GM21786 (cell line): Measurements from ENCODE around the gene LONP2.
"Not testable (repeated sequence)": the region's sequence is repeated elsewhere in the genome, so short reads cannot be mapped to it uniquely, and the experiment has no call there.

Experiments
- ATAC-seq: cut with Tn5 transposase; IDR thresholded peaks from one replicate; pipeline ENCODE4 v1.9.1; 2021; ENCODE audit not compliant: unreplicated experiment

LONP2 gene

GRCh38 chr16:48284772-48285409, 40.8 kb downstream of the LONP2 start:
- ATAC-seq: peak; percentile 78

DNA sequence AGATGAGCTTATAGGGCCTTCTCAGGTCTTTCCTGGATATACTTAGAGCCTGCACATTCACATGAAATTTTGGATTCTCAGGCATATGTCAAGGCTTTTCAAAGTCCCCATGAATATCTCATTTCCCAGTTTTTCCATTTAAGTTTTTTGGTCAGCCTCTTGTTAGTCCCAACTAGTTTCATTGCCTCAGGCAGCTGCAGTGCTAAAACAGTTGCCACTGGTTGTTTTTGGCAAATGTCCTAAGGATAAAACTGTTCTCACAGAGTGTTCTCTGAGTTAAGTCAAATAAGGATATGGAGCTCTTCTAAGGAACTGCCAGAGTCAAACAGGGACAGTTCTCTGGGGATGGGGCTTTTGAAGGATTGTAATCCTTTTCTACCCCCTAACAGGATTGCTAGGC, 43.1 kb downstream of the LONP2 start:
- no peak for ATAC-seq

DNA sequence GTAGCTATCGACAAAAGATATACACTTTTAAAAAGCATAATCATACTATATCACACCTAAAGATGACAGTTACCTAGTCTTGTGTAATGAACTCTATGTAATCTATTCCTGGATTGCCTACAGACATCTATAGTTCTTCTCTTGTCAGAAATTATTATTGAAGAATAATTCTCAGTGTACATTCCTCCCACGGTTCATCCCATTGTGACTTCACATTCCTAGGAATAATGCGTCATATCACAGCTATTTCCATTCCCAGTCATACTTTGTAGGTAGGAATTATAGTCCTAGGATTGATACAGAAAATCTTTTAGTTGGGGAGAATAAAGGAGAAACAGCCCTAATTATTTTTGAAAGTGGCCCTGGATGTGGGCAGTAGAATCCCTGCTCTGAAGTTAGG, 47.2 kb downstream of the LONP2 start:
- ATAC-seq: no peak

DNA sequence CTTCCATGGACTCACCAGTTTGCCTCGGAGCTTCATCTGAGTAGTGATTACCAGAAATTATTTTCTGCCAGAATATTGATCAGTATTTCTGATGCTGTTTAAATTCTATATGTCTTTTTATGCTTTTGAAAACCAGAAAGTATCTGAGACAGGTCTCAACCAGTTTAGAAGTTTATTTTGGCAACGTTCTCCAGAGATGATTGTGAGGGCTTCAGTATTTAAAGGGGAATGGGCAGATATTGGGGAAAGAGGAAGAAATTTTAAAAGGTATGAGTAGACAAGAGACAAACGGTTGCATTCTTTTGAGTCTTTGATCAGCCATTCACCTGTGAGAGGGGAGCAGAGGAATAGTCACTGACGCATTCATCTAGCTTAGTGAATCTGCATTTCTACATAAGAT, 47.7 kb downstream of the LONP2 start:
- no peak for ATAC-seq

DNA sequence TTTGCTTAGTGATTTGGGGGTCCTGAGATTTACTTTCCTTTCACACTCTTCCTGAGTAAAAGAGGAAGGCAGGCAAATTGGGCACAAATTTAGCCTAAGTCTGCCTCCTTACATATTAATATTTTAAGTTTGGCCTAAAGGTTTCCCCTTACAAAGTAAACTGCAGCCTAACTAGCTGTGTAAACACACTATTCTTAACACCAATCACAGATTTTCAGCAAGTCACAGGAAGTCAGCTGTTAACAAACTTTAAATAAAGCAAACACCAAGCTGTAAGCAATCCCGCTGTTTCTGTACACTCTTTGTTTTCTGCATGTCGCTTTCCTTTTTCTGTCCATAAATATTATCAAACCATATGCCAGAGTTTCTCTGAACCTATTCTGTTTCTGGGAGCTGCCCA, 48.4 kb downstream of the LONP2 start:
- ATAC-seq: no peak

DNA sequence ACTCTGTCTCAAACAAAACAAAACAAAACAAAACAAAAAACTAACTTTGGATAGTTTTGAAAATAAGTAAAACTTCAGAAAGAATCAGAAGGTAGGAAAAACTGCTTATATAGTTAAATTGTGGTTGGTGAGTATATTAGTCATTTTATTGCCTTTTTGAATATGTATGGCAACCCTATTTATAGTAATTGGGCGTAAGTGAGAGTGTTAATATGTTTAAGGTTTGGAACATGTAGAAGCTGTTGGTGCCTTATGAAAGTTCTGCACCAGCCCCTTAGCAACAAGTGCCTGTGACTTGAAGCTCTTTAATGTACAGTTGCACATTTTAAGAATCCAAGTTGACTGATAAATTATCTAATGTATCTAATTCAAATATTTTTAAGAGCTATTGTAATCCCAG, 50.6 kb downstream of the LONP2 start:
- no peak for ATAC-seq

DNA sequence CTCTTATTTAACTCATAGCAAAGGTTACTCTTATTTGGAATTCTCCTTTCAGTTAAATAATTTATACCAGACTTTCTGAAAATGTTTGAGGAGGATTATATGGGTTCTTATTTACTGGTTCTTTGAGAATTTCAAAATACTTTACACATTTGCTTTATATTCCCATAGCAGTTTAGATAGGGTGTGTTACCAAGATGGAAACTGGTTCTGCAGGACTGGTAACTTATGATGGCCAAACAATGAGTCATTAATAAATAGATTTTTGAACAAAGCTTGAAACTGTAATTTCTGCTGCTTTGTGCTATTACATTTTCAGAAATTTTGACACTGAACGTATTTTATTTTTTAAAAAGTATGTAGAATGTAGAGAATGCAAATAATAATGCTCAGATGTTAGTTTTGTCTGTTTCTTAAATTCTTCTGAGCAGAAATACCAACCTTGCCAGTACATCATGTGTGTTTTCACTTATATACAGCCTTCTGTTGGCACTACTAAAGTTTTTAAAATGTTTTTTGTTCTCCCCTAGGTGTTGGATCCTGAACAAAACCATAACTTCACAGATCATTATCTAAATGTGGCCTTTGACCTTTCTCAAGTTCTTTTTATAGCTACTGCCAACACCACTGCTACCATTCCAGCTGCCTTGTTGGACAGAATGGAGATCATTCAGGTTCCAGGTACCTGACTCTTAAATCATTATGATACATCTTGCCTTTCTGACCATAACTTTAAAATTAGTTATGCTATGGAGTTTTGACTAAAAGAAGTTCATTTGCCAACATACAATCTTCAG, 51.6 kb downstream of the LONP2 start:
- no peak for ATAC-seq

GRCh38 chr16:48299471-48299870, 55.4 kb downstream of the LONP2 start:
- no peak for ATAC-seq

DNA sequence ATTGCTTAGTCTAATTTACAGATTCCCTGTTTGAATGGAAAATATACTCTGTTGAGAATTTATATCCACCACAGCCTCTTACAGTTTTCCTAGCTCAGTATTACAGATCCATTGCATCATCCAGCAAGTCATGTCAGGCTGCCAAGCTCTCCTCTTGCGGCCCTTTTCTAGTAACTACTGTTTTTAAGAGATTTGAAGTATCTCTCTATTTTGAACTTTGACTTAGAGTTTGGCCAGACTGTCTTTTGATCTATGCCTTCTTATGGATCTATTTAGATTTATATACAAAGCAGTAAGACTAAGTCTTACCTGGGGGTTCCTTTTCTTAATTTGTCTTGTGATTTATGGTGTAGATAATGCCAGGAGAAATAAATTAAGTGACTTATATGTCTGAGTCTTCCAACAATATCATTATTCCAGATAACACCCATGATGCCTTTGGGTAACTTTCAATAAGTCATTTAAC, 56.3 kb downstream of the LONP2 start:
- ATAC-seq: no peak

DNA sequence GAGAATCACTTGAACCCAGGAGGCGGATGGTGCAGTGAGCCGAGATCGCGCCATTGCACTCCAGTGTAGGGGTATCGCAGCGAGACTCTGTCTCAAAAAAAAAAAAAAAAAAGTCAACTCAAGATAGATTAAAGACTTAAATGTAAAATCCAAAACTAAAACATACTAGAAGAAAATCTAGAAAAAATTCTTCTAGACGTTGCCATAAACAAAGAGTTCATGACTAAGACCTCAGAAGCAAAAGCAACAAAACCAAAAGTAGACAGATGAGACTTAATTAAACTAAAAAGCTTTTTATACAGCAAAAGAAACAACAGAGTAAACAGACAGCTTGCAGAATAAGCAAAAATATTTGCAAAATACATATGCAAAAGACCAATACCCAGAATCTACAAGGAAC, 64.4 kb downstream of the LONP2 start:
- no peak for ATAC-seq

DNA sequence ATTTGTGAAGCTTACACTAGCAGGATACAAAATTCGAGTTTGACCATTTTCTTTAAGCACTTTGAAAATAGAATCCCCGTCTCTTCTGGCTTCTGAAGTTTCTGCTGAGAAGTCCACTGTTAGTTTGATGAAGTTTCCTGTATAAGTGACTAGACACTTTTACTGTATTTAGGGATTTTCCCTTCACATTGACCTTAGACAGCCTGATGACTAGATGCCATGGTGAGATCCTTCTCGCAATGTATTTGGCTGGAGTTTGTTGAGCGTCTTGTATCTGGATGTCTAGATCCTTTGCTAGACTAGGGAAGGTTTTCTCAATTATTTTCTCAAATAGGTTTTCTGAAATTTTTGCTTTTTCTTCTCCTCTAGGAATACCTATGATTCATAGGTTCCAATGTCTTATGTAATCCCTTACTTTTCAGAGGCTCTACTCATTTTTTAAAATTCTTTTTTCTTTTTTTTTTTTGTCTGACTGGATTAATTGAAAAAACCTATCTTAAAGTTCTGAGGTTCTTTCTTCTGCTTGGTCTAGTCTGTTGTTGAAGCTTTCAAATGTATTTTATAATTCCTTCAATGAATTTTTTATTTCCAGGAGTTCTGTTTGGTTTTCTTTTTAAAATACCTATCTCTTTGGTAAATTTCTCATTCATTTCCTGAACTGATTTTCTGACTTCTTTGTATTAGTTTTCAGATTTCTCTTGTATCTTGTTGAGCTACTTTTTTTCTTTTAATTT, 67.0 kb downstream of the LONP2 start:
- no peak for ATAC-seq

GRCh38 chr16:48313905-48314304, 69.8 kb downstream of the LONP2 start:
- not testable (repeated sequence) for ATAC-seq

- no peak for ATAC-seq
Observed at GRCh38 chr16:48317026-48317425, 72.9 kb downstream of the LONP2 start.

DNA sequence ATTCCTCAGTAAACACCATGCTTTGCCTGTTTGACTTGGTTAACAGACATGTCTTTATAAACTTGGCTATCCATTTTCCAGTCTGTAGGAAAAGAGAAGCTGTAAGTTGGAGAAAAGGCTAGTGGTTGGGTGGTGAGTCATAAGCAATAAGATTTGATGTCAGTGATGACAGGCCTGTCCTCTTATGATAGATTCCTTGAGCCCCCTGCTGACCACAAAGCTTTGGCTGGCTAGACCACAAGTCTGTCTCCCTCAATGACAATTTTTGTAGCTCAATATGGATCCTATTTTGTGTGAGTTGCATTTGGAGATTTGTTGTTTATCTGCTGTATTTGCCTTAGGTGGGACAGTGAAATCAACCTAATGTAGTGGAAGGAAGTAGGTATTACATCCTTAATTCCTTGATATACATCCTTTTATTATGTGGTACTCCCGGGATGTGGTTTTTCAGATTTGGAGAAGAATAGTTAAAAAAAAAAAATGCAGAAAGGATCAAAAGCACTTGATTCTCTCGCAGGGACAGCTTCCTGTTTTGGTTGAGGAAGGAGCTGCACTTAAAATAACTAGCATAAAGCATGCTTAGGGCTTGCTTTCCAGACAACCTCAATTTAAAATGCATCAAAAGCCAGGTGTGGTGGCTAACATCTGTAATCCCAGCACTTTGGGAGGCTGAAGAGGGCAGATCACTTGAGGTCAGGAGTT, 73.7 kb downstream of the LONP2 start:
- ATAC-seq: no peak

GRCh38 chr16:48318630-48319029, 74.5 kb downstream of the LONP2 start:
- ATAC-seq: peak; percentile 56

GRCh38 chr16:48321317-48322036, 77.4 kb downstream of the LONP2 start:
- ATAC-seq: no peak

GRCh38 chr16:48323783-48324775, 80.0 kb downstream of the LONP2 start:
- no peak for ATAC-seq

GRCh38 chr16:48326915-48327314, 82.8 kb downstream of the LONP2 start:
- no peak for ATAC-seq

- ATAC-seq: no peak
Observed at GRCh38 chr16:48329138-48329537, 85.0 kb downstream of the LONP2 start.
